HTR-8/SVneo (cell line): Measurements from ENCODE around the gene FGGY.
A peak's percentile ranks its signal among the peaks of the same experiment; 100 is the strongest.
"Not testable (repeated sequence)": the region's sequence is repeated elsewhere in the genome, so short reads cannot be mapped to it uniquely, and the experiment has no call there.

Source experiments
- DNase-seq: peaks from one replicate; pipeline ENCODE4 v3.0.0; 2011; ENCODE audit warnings: low spot score, mixed read lengths; ENCODE audit not compliant: insufficient read length
- FAIRE-seq: peaks from 2 replicates; lab custom pipeline; 2011; peaks lifted over from hg19 to GRCh38; lab: Jason Lieb, UNC

FGGY gene

DNA sequence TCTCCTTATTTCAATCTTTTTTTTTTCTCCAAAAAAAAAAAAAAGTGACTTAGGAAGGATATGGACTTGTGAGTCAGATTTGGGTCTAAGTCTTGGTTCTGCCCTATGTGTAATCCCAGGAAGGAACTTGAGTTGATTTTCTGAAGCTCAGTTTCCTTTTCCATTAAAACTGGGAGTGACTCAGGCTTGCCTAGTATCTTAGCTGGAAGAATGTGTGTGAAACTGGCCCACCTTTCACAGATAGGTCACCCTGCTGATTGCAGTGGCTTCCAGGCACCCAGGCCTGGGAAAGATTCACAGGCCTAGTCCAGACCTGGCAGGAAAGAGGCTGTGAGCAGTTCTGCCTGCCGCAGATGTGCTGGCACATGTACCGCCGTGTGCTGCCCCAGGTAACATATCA, 299.5 kb downstream of the FGGY start:
- FAIRE-seq (no peak), DNase-seq (peak; percentile 10)

DNA sequence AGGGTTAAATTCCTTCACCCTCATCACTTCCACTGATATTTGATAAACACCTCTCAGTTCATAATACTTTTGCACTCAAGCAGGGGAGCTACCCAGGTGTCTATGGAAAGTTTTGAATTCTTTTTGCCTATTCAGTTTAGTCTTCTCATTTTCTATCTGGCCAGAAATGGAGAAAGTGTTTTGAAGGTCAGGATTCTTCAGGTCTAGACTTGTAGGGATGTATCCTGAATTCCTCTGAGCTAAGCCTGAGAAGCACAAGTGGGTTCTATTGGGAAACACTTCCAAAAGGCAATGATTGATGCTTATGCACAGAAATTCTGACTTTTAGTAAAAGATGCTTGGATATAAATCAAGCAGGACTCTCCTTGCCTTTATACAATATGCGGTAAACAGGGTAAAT, 300.1 kb downstream of the FGGY start:
- FAIRE-seq (no peak), DNase-seq (no peak)

DNA sequence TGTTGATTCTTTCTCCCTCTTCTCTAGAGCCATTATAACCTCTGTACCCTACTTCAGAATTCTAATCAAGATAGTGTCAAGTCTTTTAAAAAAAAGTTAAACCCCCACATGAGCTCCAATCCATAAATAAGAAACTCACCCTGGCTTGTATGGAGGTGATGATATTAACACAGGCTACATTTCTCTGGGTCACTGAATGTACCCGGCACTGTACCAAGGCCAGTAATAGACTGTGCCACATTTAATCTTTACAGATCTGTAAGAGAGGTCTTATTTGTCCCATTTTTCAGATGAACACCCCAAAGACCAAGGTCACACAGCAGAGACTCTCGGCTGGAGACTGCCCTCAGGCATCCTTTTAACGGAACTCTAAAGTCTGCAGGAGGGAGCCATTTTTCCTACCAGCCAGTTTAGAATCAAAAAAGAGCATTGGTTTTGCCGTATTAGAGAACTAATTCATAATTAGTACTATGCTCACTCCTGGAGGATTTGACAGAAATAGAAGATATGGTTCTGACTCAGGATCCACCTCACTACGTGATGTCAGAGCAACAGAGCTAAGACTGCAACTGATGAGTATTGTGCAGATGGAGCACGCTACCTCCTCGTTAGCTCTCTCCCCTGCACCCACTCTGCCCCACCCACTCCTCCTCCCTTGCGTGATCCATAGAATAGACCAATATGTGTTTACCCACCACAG, 300.7 kb downstream of the FGGY start:
- no peak for DNase-seq
- FAIRE-seq, result no peak

DNA sequence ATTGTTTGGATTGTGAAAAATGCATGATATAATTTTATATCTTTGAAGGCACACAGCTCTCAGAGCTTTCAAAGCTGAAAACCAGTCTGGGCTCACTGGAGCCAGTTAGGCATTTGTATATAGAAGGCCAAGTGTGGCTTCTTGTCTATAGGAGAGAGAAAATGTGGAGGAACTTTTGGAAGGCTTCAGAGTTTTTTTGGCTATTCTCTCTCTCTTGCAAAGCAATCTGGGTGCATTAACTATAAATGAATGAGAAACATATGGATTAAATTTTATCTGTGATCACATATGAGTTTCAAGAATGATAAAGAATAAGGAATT, 301.2 kb downstream of the FGGY start:
- DNase-seq, result no peak
- FAIRE-seq, result no peak

DNA sequence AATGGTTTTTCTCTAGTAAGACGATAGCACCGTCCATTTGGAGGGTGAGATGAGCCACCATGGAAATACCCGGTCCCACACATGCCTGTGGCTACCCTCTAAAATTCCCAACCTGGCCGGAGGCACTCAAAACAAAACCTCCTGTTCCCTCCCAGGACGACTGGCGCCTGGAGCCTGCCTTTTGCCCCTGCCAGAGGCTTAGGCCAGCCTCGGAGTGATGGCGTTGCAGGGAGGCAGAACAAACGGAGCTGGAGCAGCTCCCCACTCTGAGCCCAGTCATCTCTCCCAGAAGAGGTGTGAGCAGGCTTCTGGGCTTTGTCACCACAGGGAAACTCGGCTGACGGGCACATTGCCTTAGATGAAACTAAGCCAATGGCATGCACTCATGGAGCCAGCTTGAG, 304.1 kb downstream of the FGGY start:
- FAIRE-seq (no peak), DNase-seq (no peak)

DNA sequence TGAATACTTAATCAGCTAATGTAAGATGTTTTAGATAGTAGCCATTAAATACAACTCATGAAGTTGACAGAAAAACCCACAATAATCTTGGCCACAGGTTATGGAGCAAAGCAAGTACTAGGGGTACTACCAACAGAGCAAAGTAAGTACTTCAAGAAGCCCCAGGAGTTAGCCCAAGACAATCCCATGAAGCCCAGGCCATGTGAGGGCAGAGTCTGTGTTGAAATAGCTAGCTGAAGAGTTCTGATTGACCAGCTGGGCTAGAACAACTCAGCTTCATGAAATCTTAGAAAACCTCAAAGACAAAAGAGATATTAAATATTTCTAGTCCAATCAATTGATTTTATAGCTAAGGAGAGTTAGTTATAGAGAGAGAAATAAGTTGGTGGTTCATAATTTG, 304.9 kb downstream of the FGGY start:
- no peak for FAIRE-seq

DNA sequence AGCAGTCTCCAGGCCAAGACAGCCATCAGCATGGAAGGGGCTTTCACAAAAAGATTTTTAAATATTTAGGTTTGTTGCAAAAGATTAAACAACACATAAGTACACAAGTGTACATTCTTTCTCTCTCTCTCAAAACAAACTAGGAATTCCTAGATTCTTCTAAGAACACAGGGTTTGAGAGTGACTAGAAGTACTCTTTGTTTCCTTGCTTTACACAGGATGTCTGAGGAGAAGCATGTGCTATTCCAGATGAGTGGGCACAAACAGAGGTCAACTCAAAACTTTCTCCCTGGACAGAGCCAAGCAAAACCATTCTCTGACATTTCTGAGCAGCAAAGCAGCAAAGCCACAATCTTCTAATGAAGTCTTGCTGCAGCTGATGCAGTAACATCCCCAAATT, 307.3 kb downstream of the FGGY start:
- DNase-seq (no peak), FAIRE-seq (no peak)

More for the DNA sequence above, 304.9 kb downstream of the FGGY start:
- DNase-seq, result no peak

DNA sequence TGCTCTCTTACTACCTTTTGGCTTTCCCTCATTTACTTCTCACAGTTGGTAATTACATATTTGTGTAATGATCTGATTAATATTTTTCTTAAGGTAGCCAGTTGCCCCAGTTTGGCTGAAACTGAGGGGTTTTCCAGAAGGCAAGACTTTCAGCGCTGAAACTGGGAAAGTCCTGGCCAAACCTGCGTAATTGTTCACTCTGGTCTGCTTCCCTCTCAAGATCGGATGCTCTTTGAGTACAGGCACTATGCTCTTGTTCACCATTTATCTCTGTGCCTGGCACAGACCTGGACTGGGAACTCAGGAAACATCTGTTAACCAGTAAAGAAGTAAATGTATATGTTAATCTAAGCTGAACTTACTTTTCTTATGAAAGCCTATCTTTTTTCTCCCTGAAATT, 308.3 kb downstream of the FGGY start:
- FAIRE-seq (no peak), DNase-seq (no peak)

DNA sequence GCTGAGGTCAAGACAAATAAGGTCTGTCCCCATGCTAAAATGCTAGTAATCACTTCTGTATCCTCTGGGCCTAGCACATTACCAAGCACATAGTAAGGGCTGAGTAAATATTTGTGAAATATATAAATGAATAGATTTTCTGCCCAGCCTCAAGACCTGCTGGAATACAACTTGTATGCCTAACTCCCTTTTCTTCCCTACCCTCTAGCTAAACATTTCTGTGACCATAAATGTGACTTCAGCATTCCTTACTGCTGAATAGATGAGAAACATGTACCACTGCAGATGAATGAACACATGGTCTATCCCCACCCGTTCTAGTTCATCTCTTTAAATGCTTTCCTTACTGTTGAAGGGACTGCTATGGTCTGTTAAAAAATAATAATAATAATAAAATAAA, 308.9 kb downstream of the FGGY start:
- DNase-seq, result no peak
- FAIRE-seq, result no peak

DNA sequence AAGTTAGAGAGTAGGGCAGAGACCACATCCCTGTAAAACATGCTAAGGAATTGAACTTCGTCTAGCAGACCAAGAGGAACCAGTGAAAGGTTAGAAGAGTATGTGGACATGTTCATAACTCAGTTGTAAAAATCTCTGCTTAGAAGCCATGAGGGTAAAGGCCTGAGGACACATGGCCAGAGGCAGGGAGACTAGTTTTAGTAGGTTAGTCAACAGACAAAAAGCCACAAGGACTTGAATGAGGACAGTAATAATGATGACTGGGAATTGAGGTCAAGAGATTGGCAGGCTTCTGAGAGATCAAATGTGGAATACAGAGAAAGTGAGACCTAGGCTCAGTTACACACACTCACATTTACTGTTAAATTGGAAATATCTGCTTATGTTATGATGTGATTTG, 312.4 kb downstream of the FGGY start:
- no peak for FAIRE-seq

DNA sequence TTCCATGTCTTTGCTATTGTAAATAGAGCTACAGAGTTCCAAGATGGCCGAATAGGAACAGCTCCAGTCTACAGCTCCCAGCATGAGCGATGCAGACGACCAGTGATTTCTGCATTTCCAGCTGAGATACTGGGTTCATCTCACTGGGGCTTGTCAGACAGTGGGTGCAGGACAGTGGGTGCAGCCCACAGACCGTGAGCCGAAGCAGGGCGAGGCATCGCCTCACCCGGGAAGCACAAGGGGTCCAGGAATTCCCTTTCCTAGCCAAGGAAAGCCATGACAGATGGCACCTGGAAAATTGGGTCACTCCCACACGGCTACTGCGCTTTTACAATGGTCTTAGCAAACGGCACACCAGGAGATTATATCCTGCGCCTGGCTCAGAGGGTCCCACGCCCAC, 313.6 kb downstream of the FGGY start:
- not testable (repeated sequence) for DNase-seq, FAIRE-seq

More for the DNA sequence above, 312.4 kb downstream of the FGGY start:
- no peak for DNase-seq

DNA sequence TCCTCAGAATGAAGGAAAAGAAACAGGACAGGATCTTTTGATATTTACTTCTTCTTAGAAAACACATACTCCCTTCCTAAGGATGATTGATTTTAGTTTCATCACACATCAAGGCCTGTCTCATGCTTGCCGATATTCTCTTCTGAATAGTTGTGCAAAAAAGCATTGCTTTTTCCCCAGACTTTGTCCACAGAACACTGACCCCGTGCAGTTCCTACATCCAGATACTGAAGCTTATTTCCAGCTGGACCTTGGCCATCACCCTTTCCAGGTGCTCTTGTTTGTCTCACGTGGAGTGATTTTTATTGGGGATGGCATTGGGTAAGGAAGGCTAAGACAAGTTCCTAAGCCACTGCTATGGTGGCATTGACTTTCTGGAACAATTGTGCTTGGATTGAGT, 320.5 kb downstream of the FGGY start:
- no peak for DNase-seq
- no peak for FAIRE-seq

DNA sequence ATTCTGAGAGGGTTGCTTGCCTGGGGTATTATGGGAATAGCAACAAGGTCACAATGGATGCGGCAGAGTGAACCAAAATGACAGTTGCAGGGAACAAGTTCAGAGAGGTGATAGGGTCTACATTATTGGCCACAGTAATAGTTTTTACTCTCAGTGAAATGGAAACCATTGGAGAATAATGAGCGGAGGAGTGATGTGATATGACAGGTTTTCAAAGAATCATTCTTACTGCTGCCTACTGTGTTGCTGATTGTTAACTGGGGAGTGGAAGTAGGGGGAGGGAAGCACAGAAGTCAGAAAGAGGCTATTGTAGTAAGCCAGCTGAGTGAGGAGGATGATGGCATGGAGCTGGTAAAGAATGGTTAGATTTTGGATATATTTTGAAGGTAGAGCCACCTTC, 322.7 kb downstream of the FGGY start:
- no peak for FAIRE-seq
- no peak for DNase-seq

DNA sequence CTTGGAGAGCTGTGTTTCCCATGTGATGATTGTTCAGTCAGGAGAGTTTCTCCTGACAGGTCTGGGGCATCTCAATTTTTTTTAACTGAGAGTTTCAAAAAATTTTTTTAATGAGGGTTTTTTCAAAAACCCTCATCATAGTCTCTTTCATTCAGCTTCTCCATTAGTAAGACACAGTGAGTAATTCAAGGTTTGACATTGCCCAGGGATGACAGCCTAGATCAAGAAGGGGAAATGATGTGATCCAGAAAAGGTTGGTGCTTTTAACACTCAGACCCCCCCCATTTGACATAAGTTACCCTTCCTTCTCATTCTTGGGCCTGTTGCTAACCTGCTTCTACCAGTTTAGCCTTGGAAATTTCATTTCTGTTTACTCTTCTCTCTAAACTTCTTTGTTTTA, 328.5 kb downstream of the FGGY start:
- no peak for DNase-seq
- no peak for FAIRE-seq

DNA sequence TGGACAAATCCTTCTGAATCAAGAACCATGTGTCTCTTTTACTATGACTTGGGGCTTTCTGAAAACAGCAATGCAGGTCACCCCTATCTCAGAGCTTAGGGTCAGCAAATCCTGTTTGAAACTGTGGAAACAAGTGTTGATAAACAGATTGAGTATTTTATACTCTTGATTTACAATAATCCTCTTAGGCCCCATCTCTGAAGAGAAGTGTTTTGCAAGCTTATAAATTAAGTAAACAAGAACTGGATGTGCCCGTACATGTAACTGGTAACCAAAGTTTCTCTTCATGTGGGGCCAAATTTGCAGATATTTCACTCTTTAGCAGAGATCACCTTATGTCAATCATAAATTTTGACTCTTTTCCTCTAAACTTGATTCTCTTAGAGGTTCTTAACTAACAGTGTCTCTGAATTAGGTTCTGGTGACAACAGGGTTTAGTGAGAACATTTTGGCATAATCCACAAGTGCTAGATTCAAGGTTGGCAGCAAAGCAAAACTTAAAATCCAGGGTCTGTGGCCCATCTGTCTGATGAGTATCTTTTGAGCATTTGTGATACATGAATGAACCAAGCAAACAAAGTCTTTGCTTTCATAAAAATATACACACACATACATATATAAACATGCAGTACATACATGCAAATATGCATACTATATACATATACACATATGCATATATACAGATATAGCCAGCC, 334.8 kb downstream of the FGGY start:
- FAIRE-seq (no peak), DNase-seq (no peak)

DNA sequence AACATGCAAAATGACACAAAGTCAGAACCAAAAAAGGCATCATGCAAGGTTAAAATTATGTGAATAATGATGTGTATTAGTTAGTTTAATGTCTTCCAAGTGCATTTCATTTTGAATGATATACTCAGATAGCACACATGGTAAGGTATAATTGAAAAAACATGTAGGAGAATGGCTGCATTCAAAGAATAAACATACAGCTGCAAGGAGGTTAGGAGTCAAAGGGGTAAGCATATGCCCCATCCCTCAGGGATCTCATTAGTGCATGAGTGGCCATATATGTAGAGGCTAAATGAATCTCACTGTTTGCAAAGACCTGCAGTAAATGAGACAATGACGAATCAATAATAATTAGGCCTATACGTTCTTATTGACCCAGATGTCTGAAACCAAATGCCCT, 338.2 kb downstream of the FGGY start:
- DNase-seq (no peak), FAIRE-seq (no peak)

DNA sequence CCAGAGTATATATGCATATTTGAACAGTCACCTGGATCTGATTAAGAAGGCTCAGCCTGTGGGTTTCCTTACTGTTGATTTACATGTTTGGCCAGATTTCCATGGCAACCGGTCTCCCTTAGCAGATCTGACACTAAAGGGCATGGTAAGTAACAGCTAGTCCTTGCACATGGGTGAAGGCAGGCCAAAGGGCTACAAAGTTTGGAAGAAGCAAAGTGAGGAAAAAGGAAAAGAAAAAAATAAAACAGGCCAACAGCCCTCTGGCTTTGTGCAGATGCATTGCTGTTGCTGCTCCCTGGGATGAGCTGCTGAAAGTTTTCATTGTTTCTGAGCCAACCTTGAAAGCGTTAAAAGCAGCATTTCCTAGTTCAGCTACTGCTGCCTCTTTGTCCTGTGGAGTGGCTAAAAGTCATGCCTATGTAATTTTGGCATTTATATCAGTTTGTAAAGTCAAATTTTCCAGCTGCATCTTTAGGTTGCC, 341.4 kb downstream of the FGGY start:
- DNase-seq (no peak), FAIRE-seq (no peak)

DNA sequence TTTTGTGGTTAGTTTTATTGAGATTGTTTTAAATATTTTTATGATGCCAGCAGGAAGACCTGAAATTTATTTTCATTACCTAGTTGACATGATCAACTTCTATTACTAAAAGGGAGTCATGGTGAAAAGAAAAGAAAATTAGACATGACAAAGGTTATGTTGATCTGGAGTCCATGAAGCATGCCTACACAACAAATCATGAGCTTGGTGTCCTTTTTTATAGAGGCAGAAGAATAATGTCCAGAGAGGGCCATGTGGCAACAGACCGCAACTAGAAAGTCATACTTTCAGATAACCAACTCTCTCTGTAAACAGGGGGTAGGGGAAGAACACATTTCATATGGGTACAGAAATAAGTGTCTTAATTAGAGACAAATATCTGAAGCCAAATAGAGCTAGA, 342.4 kb downstream of the FGGY start:
- FAIRE-seq, result no peak

DNA sequence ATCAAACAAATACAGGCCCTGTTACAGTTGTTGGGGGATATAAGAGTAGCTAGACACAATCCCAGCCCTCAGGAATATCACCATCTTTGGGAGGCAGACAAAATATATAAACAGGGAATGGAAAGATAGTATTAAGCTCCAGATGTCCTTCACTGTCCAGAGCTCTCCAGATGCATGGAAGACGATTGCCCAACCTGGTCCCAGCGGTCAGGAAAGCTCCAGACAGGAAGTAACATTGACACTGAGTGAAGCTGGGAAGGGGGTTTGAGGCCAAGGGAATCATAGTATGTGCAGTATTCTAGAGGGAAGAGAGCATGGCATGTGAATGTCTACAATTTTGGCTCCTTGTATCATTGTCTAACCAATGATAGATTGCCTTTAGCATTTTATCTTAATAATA, 344.0 kb downstream of the FGGY start:
- no peak for DNase-seq
- no peak for FAIRE-seq

More for the DNA sequence above, 342.4 kb downstream of the FGGY start:
- DNase-seq, result no peak

DNA sequence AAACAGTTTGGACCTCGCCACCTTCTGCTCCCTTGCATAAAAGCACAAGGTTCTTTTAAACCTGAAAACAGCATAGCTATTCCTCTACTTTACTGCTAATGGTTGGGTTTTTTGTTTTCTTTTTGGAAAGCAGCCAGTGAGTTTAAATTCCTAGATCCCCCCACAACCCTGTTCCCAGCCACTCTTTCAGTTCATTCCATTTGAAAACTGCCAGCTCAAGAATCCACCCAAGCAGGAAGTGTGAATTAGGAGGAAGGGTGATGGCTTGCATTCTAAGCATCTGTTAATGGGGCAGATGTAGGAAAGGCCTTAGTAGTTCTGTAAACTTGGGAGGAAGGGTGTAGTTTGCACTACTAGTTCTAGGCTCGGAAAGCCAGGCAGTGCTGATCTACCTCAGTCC, 344.9 kb downstream of the FGGY start:
- DNase-seq, result no peak

DNA sequence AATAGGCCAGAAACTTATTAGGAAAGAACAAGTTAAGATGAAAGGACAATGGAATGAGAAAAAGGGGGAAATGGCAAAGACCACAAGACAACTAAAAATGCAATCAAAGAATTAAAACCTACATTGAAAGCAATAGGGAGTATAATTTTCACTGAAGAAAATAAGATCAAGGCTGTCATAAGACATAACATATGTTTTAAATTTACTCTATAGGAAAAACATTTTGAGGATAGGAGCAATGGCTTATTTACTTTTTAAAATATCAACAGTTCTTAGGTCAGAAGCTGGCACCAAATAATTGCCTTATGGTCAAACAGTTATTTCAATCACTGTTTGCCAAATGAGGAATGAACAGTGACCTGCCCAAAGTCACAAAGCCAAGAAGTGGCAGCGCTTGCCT, 346.6 kb downstream of the FGGY start:
- DNase-seq, result no peak
- FAIRE-seq, result no peak

More for the DNA sequence above, 344.9 kb downstream of the FGGY start:
- FAIRE-seq, result no peak

DNA sequence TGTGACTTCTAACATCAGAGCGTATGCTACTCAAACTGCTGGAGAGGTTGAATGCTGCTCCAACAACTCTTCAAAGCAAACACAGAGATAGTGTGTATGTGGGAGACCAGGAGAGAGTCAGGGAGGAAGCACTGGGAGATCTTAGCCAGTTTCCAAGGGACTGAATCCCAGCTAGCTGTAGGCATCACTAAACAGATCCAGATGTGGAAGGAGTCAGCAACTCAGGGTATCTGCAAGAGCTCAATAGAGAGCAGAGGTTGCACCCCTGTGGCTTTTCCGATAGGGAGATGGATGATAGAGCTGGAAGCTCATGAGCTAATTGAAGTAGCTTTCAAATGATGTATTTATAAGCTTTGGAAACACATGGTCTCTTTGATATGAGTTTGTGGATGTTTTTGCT, 349.0 kb downstream of the FGGY start:
- DNase-seq (no peak), FAIRE-seq (no peak)
